Muscle of leg (tissue), 11 donors: ENCODE data around the gene RET. TPM values are rescaled to one million over a fixed set of nuclear protein-coding genes. Genes with fewer than 3 reads are reported as not detected.

Experiments used
- DNase-seq: peaks from one replicate; pipeline ENCODE4 v3.0.0; 2013
- H3K27ac ChIP-seq: one replicate; pipeline ENCODE4 v1.5.1; 2013; ENCODE audit warnings: mild to moderate bottlenecking, low read length, control low read depth
- H3K27me3 ChIP-seq: one replicate; pipeline ENCODE4 v1.6.1; 2013; ENCODE audit warnings: low read length; ENCODE audit not compliant: control insufficient read depth, insufficient read depth
- H3K36me3 ChIP-seq: one replicate; pipeline ENCODE4 v1.6.1; 2013; ENCODE audit warnings: low read length; ENCODE audit not compliant: control insufficient read depth, insufficient read depth
- H3K4me1 ChIP-seq: one replicate; pipeline ENCODE4 v1.6.1; 2013; ENCODE audit warnings: low read length; ENCODE audit not compliant: control insufficient read depth, insufficient read depth
- H3K4me3 ChIP-seq: one replicate; pipeline ENCODE4 v1.5.1; 2013; ENCODE audit warnings: low read length, control low read depth
- H3K9me3 ChIP-seq: replicated peaks from 2 replicates; pipeline ENCODE4 v1.6.1; 2013; ENCODE audit warnings: low read depth, low read length; ENCODE audit not compliant: control insufficient read depth
- WGBS: methylation state at CpG from one replicate; pipeline ENCODE4 v1.1.5; 2013; ENCODE audit warnings: missing lambda C conversion rate; ENCODE audit not compliant: insufficient coverage; 5-methylcytosine and 5-hydroxymethylcytosine counted together
- polyA plus RNA-seq, 8 donors: library from polyadenylated mRNA; unstranded; fragments of 120-200 nt; gene quantifications; one replicate each; pipeline versions ENCODE4 v1.2.1 to v1.2.3, GENCODE V29; 2013; ENCODE audit warnings: inconsistent platforms in 1 of 8, low replicate concordance in 1 of 8; ENCODE audit not compliant: insufficient read length in 8 of 8, insufficient read depth in 1 of 8
- total RNA-seq: library from RNA; stranded (reverse); fragments of 120-200 nt; gene quantifications from one replicate; pipeline ENCODE4 v1.2.4, GENCODE V29; 2013

RET gene
- total and polyA plus RNA-seq, 9 donors: 0.95 to 4.3 (median 1.6) TPM

- no peak overlapping the region for H3K4me3 ChIP-seq
- no peaks in the 10 kb centered on the region for H3K9me3 ChIP-seq
- 54% methylated on average over 3 of the region's 5 CpGs for WGBS
- no peaks in the 10 kb centered on the region for H3K27me3 ChIP-seq
- DNase-seq: no peak
- H3K36me3 ChIP-seq: no peaks in the 10 kb centered on the region
- H3K27ac ChIP-seq: no peak overlapping the region
- peaks cover 12% of the 10 kb centered on the region for H3K4me1 ChIP-seq
Measured at GRCh38 chr10:43134126-43134905, 57.4 kb downstream of the RET start.

GRCh38 chr10:43135064-43135463, 58.2 kb downstream of the RET start:
- no peaks in the 10 kb centered on the region for H3K9me3 ChIP-seq
- no peak overlapping the region for H3K4me3 ChIP-seq
- H3K36me3 ChIP-seq: no peaks in the 10 kb centered on the region
- H3K27me3 ChIP-seq: no peaks in the 10 kb centered on the region
- H3K4me1 ChIP-seq: peaks cover 15% of the 10 kb centered on the region
- WGBS: 100% methylated on average over 2 of the region's 5 CpGs
- H3K27ac ChIP-seq: no peak overlapping the region
- no peak for DNase-seq

DNA sequence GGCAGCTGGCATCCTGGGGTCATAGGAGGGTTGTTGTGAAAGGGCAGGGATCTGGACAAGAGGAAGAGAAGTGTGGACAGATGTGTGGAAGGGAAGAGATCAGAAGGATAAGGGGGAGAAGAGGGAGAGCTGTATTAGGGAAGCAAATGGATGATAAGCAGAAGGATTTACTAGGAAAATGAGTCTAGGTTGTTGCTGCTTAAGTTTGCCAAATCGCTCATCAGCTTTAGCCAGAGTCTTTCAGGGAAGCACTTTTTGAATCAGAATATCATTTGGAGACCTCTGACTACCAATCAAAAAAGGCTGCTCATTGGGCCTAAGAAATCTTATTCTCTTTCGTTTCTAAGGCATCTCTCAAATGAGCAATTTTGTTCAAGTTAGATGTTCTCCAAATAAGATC, 58.8 kb downstream of the RET start:
- Histone ChIP-seq H3K36me3 (no peaks in the 10 kb centered on the region), H3K9me3 (no peaks in the 10 kb centered on the region), H3K4me3 (no peak overlapping the region), H3K27me3 (no peaks in the 10 kb centered on the region), H3K27ac (no peak overlapping the region), H3K4me1 (peaks cover 15% of the 10 kb centered on the region)
- DNase-seq: no peak
- WGBS: 100% methylated on average over 1 of the region's 2 CpGs

DNA sequence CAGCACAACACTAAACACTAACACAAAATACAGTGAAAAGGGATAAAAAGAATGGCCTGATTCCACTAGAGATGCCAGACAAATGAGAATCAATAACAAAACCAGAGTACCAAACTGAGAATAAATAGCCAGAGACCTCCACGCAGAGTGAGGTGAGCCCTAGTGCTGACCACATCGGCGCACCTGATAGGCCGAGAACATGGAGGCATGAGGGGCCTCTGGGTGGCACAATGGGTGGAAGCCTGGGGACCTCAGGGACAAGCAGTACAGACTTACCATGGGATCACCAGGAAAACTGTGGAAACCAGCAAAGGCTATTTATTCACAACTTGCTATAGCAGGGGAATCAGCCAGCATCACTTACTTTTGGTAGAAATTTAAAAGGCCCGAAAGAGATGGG, 59.6 kb downstream of the RET start:
- WGBS: 97% methylated on average over 4 of the region's 5 CpGs
- H3K27me3 ChIP-seq: no peaks in the 10 kb centered on the region
- no peak overlapping the region for H3K4me3 ChIP-seq
- H3K36me3 ChIP-seq: no peaks in the 10 kb centered on the region
- DNase-seq: no peak
- peaks cover 15% of the 10 kb centered on the region for H3K4me1 ChIP-seq
- no peaks in the 10 kb centered on the region for H3K9me3 ChIP-seq
- H3K27ac ChIP-seq: no peak overlapping the region

- Histone ChIP-seq H3K4me1 (peaks cover 15% of the 10 kb centered on the region), H3K4me3 (peak overlapping the region; percentile 86), H3K9me3 (no peaks in the 10 kb centered on the region), H3K27ac (peak overlapping the region; percentile 97), H3K36me3 (no peaks in the 10 kb centered on the region), H3K27me3 (no peaks in the 10 kb centered on the region)
- no peak for DNase-seq
- 28% methylated on average over 21 of the region's 27 CpGs for WGBS
Measured at GRCh38 chr10:43136995-43137716, 60.3 kb downstream of the RET start.

DNA sequence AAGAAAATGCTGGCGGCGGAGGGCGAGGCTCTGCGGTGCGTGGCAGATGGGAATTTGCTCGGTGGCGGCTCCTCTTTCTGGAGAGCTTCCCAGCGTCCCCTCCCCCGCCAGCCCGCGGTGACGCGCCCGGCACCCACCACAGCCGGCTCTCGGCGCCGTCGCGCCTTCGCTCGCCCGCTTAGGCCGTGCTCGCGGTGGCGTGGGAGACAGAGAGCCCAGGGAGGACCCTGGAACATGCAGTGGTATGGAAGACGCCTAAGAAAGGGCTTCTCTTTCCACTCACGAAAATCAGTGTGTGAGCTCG, 60.8 kb downstream of the RET start:
- peak; percentile 88 for DNase-seq

GRCh38 chr10:43138021-43138756, 61.3 kb downstream of the RET start, which contains the start of gene CSGALNACT2:
Gene CSGALNACT2 (plus strand): TSS chr10:43138445. CDS start chr10:43155150, 16,705 bp downstream.
- Histone ChIP-seq H3K36me3 (no peaks in the 10 kb centered on the region), H3K4me3 (peak within 1 kb of the TSS; percentile 86), H3K27ac (peak within 1 kb of the TSS; percentile 97), H3K4me1 (peaks cover 15% of the 10 kb centered on the region), H3K27me3 (no peaks in the 10 kb centered on the region), H3K9me3 (no peaks in the 10 kb centered on the region)
- WGBS: under 1% methylated on average over 83 of the region's 93 CpGs
- peak; percentile 95 for DNase-seq

More for the DNA sequence above, 60.8 kb downstream of the RET start:
- peaks cover 15% of the 10 kb centered on the region for H3K4me1 ChIP-seq
- no peaks in the 10 kb centered on the region for H3K27me3 ChIP-seq
- WGBS: under 1% methylated on average over 23 of the region's 30 CpGs
- peak overlapping the region; percentile 86 for H3K4me3 ChIP-seq
- no peaks in the 10 kb centered on the region for H3K36me3 ChIP-seq
- H3K27ac ChIP-seq: peak overlapping the region; percentile 97
- H3K9me3 ChIP-seq: no peaks in the 10 kb centered on the region

DNA sequence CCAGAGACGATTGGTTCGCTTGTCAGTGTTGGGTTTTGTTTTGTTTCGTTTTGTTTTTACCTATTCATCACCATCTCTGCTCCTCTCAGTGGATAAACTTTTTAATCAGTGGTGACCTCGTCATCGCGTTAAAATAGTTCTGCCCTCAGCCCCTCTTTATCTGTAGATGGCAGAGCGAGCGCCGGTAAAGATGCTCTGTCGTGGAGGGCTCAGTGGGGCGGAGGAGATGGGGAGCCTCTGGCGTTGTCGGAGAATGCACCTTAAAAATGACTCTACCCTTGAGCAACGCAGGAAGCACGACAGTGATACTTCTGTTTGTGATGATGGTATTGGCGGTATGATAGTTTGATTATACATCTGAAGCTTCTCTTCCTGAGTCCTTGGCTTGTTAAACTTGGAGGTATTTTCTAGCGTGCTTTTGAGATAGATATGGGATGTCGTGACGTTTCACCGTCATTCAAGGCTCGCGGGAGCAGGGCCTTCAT, 61.9 kb downstream of the RET start:
- peak overlapping the region; percentile 94 for H3K27ac ChIP-seq
- no peaks in the 10 kb centered on the region for H3K36me3 ChIP-seq
- 0% methylated on average over 9 of the region's 22 CpGs for WGBS
- H3K4me1 ChIP-seq: peaks cover 15% of the 10 kb centered on the region
- H3K9me3 ChIP-seq: no peaks in the 10 kb centered on the region
- no peaks in the 10 kb centered on the region for H3K27me3 ChIP-seq
- H3K4me3 ChIP-seq: peak overlapping the region; percentile 82
- peak; percentile 55 for DNase-seq

- Histone ChIP-seq H3K4me1 (peaks cover 10% of the 10 kb centered on the region), H3K27ac (no peak overlapping the region), H3K27me3 (no peaks in the 10 kb centered on the region), H3K9me3 (no peaks in the 10 kb centered on the region), H3K4me3 (no peak overlapping the region), H3K36me3 (no peaks in the 10 kb centered on the region)
- no peak for DNase-seq
- WGBS: 81% methylated on average over 2 of the region's 5 CpGs
Measured at GRCh38 chr10:43141421-43141820, 64.6 kb downstream of the RET start.

GRCh38 chr10:43145311-43145710, 68.4 kb downstream of the RET start:
- H3K4me1 ChIP-seq: no peaks in the 10 kb centered on the region
- H3K27ac ChIP-seq: no peak overlapping the region
- DNase-seq: no peak
- H3K36me3 ChIP-seq: no peaks in the 10 kb centered on the region
- H3K27me3 ChIP-seq: no peaks in the 10 kb centered on the region
- 84% methylated on average over 5 of the region's 6 CpGs for WGBS
- H3K9me3 ChIP-seq: peaks cover 6% of the 10 kb centered on the region
- H3K4me3 ChIP-seq: no peak overlapping the region
